Measurements from ENCODE around the gene CNTNAP4.

DNA sequence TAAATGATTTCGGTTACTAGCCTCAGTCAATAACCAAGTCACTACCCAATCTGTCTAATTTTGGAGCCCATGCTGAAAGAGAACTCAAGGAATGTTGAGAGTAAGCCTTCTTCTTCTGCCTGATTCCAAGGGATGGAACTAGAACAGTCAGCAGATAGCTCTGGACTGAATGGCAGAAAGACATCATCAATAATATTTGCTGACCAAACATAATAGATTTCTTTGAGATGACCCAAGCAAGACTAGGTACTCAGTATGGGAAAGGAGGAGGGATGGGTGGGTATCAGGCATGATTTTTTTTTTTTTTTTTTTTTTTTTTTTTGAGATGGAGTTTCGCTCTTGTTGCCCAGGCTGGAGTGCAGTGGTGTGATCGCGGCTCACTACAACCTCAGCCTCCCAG lies 330.1 kb downstream of the CNTNAP4 start:
- TF ChIP-seq, protein P1, sequence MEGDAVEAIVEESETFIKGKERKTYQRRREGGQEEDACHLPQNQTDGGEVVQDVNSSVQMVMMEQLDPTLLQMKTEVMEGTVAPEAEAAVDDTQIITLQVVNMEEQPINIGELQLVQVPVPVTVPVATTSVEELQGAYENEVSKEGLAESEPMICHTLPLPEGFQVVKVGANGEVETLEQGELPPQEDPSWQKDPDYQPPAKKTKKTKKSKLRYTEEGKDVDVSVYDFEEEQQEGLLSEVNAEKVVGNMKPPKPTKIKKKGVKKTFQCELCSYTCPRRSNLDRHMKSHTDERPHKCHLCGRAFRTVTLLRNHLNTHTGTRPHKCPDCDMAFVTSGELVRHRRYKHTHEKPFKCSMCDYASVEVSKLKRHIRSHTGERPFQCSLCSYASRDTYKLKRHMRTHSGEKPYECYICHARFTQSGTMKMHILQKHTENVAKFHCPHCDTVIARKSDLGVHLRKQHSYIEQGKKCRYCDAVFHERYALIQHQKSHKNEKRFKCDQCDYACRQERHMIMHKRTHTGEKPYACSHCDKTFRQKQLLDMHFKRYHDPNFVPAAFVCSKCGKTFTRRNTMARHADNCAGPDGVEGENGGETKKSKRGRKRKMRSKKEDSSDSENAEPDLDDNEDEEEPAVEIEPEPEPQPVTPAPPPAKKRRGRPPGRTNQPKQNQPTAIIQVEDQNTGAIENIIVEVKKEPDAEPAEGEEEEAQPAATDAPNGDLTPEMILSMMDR (IDR thresholded peaks at IDR 0.05) = no peak
- no peak for TF ChIP-seq POLR2AphosphoS5 (IDR thresholded peaks at IDR 0.05)
